H1 (cell line): ENCODE data around the gene DHH. TPM values are rescaled to one million over a fixed set of nuclear protein-coding genes. Genes with fewer than 3 reads are reported as not detected.

Experiments
- CTCF ChIA-PET: fragments of 300-600 bp; sonication (Branson Sonifier 250); formaldehyde crosslinking; loops from one replicate; lab custom pipeline; 2021; ENCODE audit not compliant: partially characterized antibody; lab: Charles Lee
- POLR2A ChIA-PET: fragments of 300-600 bp; sonication (Branson Sonifier 250); formaldehyde crosslinking; loops from one replicate; lab custom pipeline; 2021; ENCODE audit warnings: inconsistent platforms; ENCODE audit not compliant: partially characterized antibody; lab: Charles Lee
- DNase-seq, 2 experiments: peaks; one replicate each; pipeline versions ENCODE4 v3.0.0 to v3.0.0-alpha.2; 2010 to 2022; ENCODE audit warnings: low spot score in 2 of 2, low read depth in 1 of 2, mixed read lengths in 1 of 2
- FAIRE-seq: peaks from 2 replicates; lab custom pipeline; 2011; peaks lifted over from hg19 to GRCh38; lab: Jason Lieb, UNC
- H2AFZ ChIP-seq: 2 replicates; pipeline ENCODE4 v1.8.1; 2012; ENCODE audit warnings: low read length, inconsistent platforms
- H2AK5ac ChIP-seq: 2 replicates; pipeline ENCODE4 v1.6.1; 2013; ENCODE audit warnings: low read depth, low read length
- H2BK120ac ChIP-seq: replicated peaks from 2 replicates; pipeline ENCODE3; 2013; ENCODE audit warnings: low read depth, low read length, inconsistent platforms
- H2BK12ac ChIP-seq: 2 replicates; pipeline ENCODE4 v1.6.1; 2013; ENCODE audit warnings: low read depth, low read length
- H2BK15ac ChIP-seq: 2 replicates; pipeline ENCODE4 v1.6.1; 2013; ENCODE audit warnings: low read length
- H2BK20ac ChIP-seq: 2 replicates; pipeline ENCODE4 v1.6.1; 2013; ENCODE audit warnings: low read length
- H2BK5ac ChIP-seq: 2 replicates; pipeline ENCODE4 v1.6.1; 2013; ENCODE audit warnings: low read depth, low read length
- H3K14ac ChIP-seq: 2 replicates; pipeline ENCODE4 v1.6.1; 2013; ENCODE audit warnings: inconsistent platforms; ENCODE audit not compliant: insufficient read length
- H3K18ac ChIP-seq: 2 replicates; pipeline ENCODE4 v1.6.1; 2013; ENCODE audit warnings: low read length; ENCODE audit errors: extremely low read depth
- H3K23ac ChIP-seq: 2 replicates; pipeline ENCODE4 v1.6.1; 2013; ENCODE audit warnings: inconsistent platforms; ENCODE audit not compliant: insufficient read length
- H3K23me2 ChIP-seq: 2 replicates; pipeline ENCODE4 v1.6.1; 2013; ENCODE audit warnings: low read depth, low read length
- H3K27ac ChIP-seq: 2 replicates; pipeline ENCODE4 v1.6.1; 2011; ENCODE audit warnings: low read depth, low read length, inconsistent platforms
- H3K27me3 ChIP-seq, 4 experiments: replicated peaks in 1 of 4; 1 replicate in 1 of 4; 2 replicates in 3 of 4; pipeline versions ENCODE4 v1.6.1 to v1.8.1; 2011 to 2013; ENCODE audit warnings: low read length in 3 of 4, mild to moderate bottlenecking in 3 of 4, inconsistent platforms in 2 of 4, mixed read lengths in 2 of 4, moderate library complexity in 1 of 4; ENCODE audit not compliant: control insufficient read depth in 3 of 4, insufficient read depth in 3 of 4; ENCODE audit errors: extremely low read depth in 1 of 4
- H3K36me3 ChIP-seq, 4 experiments: 2 replicates each; pipeline versions ENCODE4 v1.6.1 to v1.8.1; 2011 to 2013; ENCODE audit warnings: mild to moderate bottlenecking in 4 of 4, low read length in 3 of 4, moderate library complexity in 2 of 4, control low read depth in 1 of 4, inconsistent platforms in 1 of 4; ENCODE audit not compliant: insufficient read depth in 4 of 4, control insufficient read depth in 2 of 4
- H3K4ac ChIP-seq: replicated peaks from 2 replicates; pipeline ENCODE3; 2013; ENCODE audit warnings: low read length, low read depth, mixed read lengths, inconsistent platforms; ENCODE audit not compliant: insufficient read length
- H3K4me1 ChIP-seq, 4 experiments: replicated peaks in 1 of 4; 1 replicate in 1 of 4; 2 replicates in 3 of 4; pipeline versions ENCODE4 v1.6.1 to v1.8.1; 2011 to 2013; ENCODE audit warnings: low read length in 3 of 4, inconsistent platforms in 2 of 4, mixed read lengths in 1 of 4; ENCODE audit not compliant: insufficient read depth in 4 of 4, control insufficient read depth in 3 of 4
- H3K4me2 ChIP-seq, 2 experiments: 2 replicates each; pipeline versions ENCODE4 v1.6.1 to v1.8.1; 2011 to 2013; ENCODE audit warnings: low read depth in 2 of 2, low read length in 2 of 2, control low read depth in 1 of 2, inconsistent platforms in 1 of 2, mild to moderate bottlenecking in 1 of 2; ENCODE audit not compliant: insufficient read depth in 1 of 2
- H3K4me3 ChIP-seq, 4 experiments: fragments of 200-600, 300-600 bp in 1 of 4; sonication (generic), shearing (Covaris generic), sonication (Bioruptor Twin) in 1 of 4; 2 replicates each; pipeline versions ENCODE4 v1.5.1 to v1.8.1; 2011 to 2016; ENCODE audit warnings: low read length in 4 of 4, low read depth in 3 of 4, control low read depth in 2 of 4, inconsistent platforms in 2 of 4, mild to moderate bottlenecking in 2 of 4, mixed read lengths in 1 of 4, moderate library complexity in 1 of 4; ENCODE audit not compliant: insufficient read depth in 2 of 4; ENCODE audit errors: extremely low read depth in 1 of 4
- H3K56ac ChIP-seq: replicated peaks from 2 replicates; pipeline ENCODE3; 2013; ENCODE audit warnings: low read depth, mild to moderate bottlenecking, mixed read lengths, low read length, inconsistent platforms; ENCODE audit not compliant: insufficient read length
- H3K79me1 ChIP-seq: 2 replicates; pipeline ENCODE4 v1.6.1; 2013; ENCODE audit warnings: low read depth, low read length, control low read depth
- H3K79me2 ChIP-seq, 2 experiments: 2 replicates each; pipeline versions ENCODE4 v1.6.1 to v1.8.1; 2012 to 2013; ENCODE audit warnings: low read length in 2 of 2, mild to moderate bottlenecking in 2 of 2, inconsistent platforms in 1 of 2; ENCODE audit not compliant: insufficient read depth in 2 of 2, control insufficient read depth in 1 of 2
- H3K9ac ChIP-seq, 4 experiments: replicated peaks in 1 of 4; 1 replicate in 1 of 4; 2 replicates in 3 of 4; pipeline versions ENCODE4 v1.6.1 to v1.8.1; 2011 to 2013; ENCODE audit warnings: low read depth in 3 of 4, low read length in 3 of 4, control low read depth in 2 of 4, mild to moderate bottlenecking in 2 of 4, moderate library complexity in 2 of 4, inconsistent platforms in 1 of 4; ENCODE audit errors: extremely low read depth in 1 of 4
- H3K9me3 ChIP-seq, 2 experiments: 2 replicates each; pipeline versions ENCODE4 v1.6.1 to v1.8.1; 2012 to 2013; ENCODE audit warnings: mild to moderate bottlenecking in 2 of 2, moderate library complexity in 2 of 2, control low read depth in 1 of 2, inconsistent platforms in 1 of 2, low read depth in 1 of 2, low read length in 1 of 2, mixed read lengths in 1 of 2; ENCODE audit not compliant: insufficient read depth in 2 of 2
- H4K20me1 ChIP-seq, 2 experiments: replicated peaks in 1 of 2; 2 replicates each; pipeline versions ENCODE3 to v1.8.1; 2011 to 2013; ENCODE audit warnings: inconsistent platforms in 2 of 2, low read length in 2 of 2, mild to moderate bottlenecking in 1 of 2; ENCODE audit not compliant: insufficient read depth in 2 of 2, control insufficient read depth in 1 of 2
- H4K5ac ChIP-seq: 2 replicates; pipeline ENCODE4 v1.6.1; 2013; ENCODE audit warnings: low read length, low read depth, mixed read lengths, inconsistent platforms; ENCODE audit not compliant: insufficient read length
- H4K8ac ChIP-seq: 2 replicates; pipeline ENCODE4 v1.8.0; 2013; ENCODE audit warnings: mild to moderate bottlenecking, moderate library complexity, low read length, inconsistent platforms; ENCODE audit not compliant: insufficient read depth; ENCODE audit errors: extremely low read depth
- H4K91ac ChIP-seq: replicated peaks from 2 replicates; pipeline ENCODE3; 2013; ENCODE audit warnings: low read length, mixed read lengths, inconsistent platforms; ENCODE audit not compliant: insufficient read length
- BCL11A ChIP-seq, 2 experiments: IDR thresholded peaks; one replicate each; pipeline ENCODE4 v1.6.1; 2011; ENCODE audit warnings: low read depth in 2 of 2, low read length in 2 of 2, mild to moderate bottlenecking in 2 of 2
- POLR2A ChIP-seq, 2 experiments: IDR thresholded peaks; 1 replicate in 1 of 2; 2 replicates in 1 of 2; pipeline ENCODE4 v1.6.1; 2011; ENCODE audit warnings: low read depth in 2 of 2, low read length in 2 of 2, mild to moderate bottlenecking in 2 of 2; ENCODE audit errors: control extremely low read depth in 1 of 2
- RAD21 ChIP-seq, 2 experiments: IDR thresholded peaks in 1 of 2; conservative IDR thresholded peaks in 1 of 2; 2 replicates each; pipeline ENCODE4 v1.6.1; 2011; ENCODE audit warnings: low read depth in 2 of 2, low read length in 2 of 2, improper control_type of control experiment in 1 of 2, inconsistent platforms in 1 of 2, mild to moderate bottlenecking in 1 of 2, moderate library complexity in 1 of 2
- RFX5 ChIP-seq: IDR thresholded peaks from 2 replicates; pipeline ENCODE4 v1.6.1; 2011; ENCODE audit warnings: low read depth, low read length, improper control_type of control experiment, borderline replicate concordance
- RNF2 ChIP-seq: fragments of 200-900, 300-1000 bp; sonication (generic); IDR thresholded peaks from 2 replicates; pipeline ENCODE4 v1.7.1; 2016; ENCODE audit warnings: borderline replicate concordance, low read depth, mild to moderate bottlenecking, antibody characterized with exemption, low read length; ENCODE audit not compliant: poor library complexity, severe bottlenecking; ENCODE audit errors: missing control alignments
- SIN3A ChIP-seq, 2 experiments: IDR thresholded peaks in 1 of 2; conservative IDR thresholded peaks in 1 of 2; 2 replicates each; pipeline ENCODE4 v1.6.1; 2011 to 2012; ENCODE audit warnings: low read length in 2 of 2, improper control_type of control experiment in 1 of 2, low read depth in 1 of 2, mild to moderate bottlenecking in 1 of 2
- SP4 ChIP-seq: IDR thresholded peaks from 2 replicates; pipeline ENCODE4 v1.6.1; 2012; ENCODE audit warnings: low read length, inconsistent platforms
- WGBS, 2 experiments: shearing (Covaris generic) in 1 of 2; methylation state at CpG; one replicate each; pipeline versions ENCODE4 v1.1.6 to v1.1.7; 2013 to 2015; ENCODE audit warnings: low lambda C conversion rate in 2 of 2, mixed read lengths in 2 of 2, inconsistent platforms in 1 of 2, low coverage in 1 of 2, missing lambda C conversion rate in 1 of 2; ENCODE audit not compliant: insufficient replicate concordance in 2 of 2, insufficient coverage in 1 of 2, insufficient read length in 1 of 2; ENCODE audit errors: extremely low coverage in 1 of 2, missing lambda C conversion rate in 1 of 2; 5-methylcytosine and 5-hydroxymethylcytosine counted together
- polyA plus RNA-seq, 7 experiments: library from polyadenylated mRNA; depleted of rRNA in 3 of 7; stranded (reverse) in 5 of 7; unstranded in 2 of 7; fragments of >200 nt in 5 of 7; fragments of 200-250 nt in 2 of 7; gene quantifications; 1 replicate in 5 of 7; 2 replicates in 1 of 7; 4 replicates in 1 of 7; pipeline versions ENCODE4 v1.2.1 to v1.2.3, GENCODE V29; 2011 to 2013; ENCODE audit warnings: missing spikeins in 2 of 7, mixed read lengths in 2 of 7
- total RNA-seq: library from RNA; stranded (reverse); fragmentation: NEBNext Ultra II Directional; extraction: Animal tissue kit (Norgen Biotek cat#: 25700); gene quantifications from 2 replicates; pipeline ENCODE4 v1.2.1, GENCODE V29; 2021

DHH gene
- total and polyA plus RNA-seq, 2 of the 8 experiments (the other 6 are each of a cell fraction or from before 2014, with no cell fraction given), result 0.03 to 0.11 TPM

GRCh38 chr12:49058366-49059044 lies 36.1 kb downstream of the DHH start:
- no peak overlapping the region for H2BK12ac ChIP-seq
- H2BK20ac ChIP-seq, result no peak overlapping the region
- no peak for DNase-seq
- H2BK120ac ChIP-seq, result no peak overlapping the region
- no peak overlapping the region for H2AK5ac ChIP-seq
- no peak overlapping the region for H4K5ac ChIP-seq
- no peak overlapping the region for H2BK15ac ChIP-seq
- H4K20me1 ChIP-seq, result peaks cover 37 to 50% of the 10 kb centered on the region in 2 experiments
- H3K79me1 ChIP-seq, result peaks cover 33% of the 10 kb centered on the region
- H3K36me3 ChIP-seq, result peaks cover 9 to 17% (median 15%) of the 10 kb centered on the region in 4 experiments
- no peak for TF ChIP-seq RNF2
- TF ChIP-seq RFX5, result no peak
- no peak for TF ChIP-seq SP4
- TF ChIP-seq RAD21 (IDR thresholded peaks at IDR 0.05 in 1 of 2, conservative IDR thresholded peaks at IDR 0.05 in 1 of 2; ENCODE audit: low read depth in 2 of 2, low read length in 2 of 2), result no peak
- TF ChIP-seq BCL11A (IDR thresholded peaks at IDR 0.05; ENCODE audit: low read depth in 2 of 2, low read length in 2 of 2), result no peak
- TF ChIP-seq SIN3A (conservative IDR thresholded peaks at IDR 0.05 in 1 of 2, IDR thresholded peaks at IDR 0.05 in 1 of 2; ENCODE audit: low read depth in 1 of 2, low read length in 2 of 2), result no peak
- TF ChIP-seq POLR2A (IDR thresholded peaks at IDR 0.05; ENCODE audit: control extremely low read depth in 1 of 2, low read depth in 2 of 2, low read length in 2 of 2), result no peak
- FAIRE-seq, result no peak
- H3K79me2 ChIP-seq, result peaks cover 51 to 66% of the 10 kb centered on the region in 2 experiments
- H2BK5ac ChIP-seq, result no peak overlapping the region
- H4K8ac ChIP-seq, result no peak overlapping the region
- H3K23me2 ChIP-seq, result peaks cover 15% of the 10 kb centered on the region
- H3K23ac ChIP-seq, result no peak overlapping the region
- H3K4me3 ChIP-seq, result peak overlapping the region; percentile 85 to 97 (median 96)
- CTCF ChIA-PET, result interaction anchor here (0.9 to 2.7 kb wide), 5 partner anchors 14 to 70 kb away, joined by 3 to 16 read pairs (median 10); partner anchors contain the start of gene DHH
- H2AFZ ChIP-seq, result no peak overlapping the region
- WGBS, 2 experiments, result 50% methylated on average over 5 of the region's 5 CpGs; no CpG with 5 or more reads in 1 of the 2 experiments
- no peaks in the 10 kb centered on the region for H3K27me3 ChIP-seq
- H3K4ac ChIP-seq, result no peak overlapping the region
- H3K4me1 ChIP-seq, result peaks cover 9 to 37% (median 13%) of the 10 kb centered on the region in 4 experiments
- no peak overlapping the region for H3K27ac ChIP-seq
- no peaks in the 10 kb centered on the region for H3K9me3 ChIP-seq
- no peak overlapping the region for H3K14ac ChIP-seq
- peak overlapping the region; percentile 81 to 98 for H3K4me2 ChIP-seq
- H3K9ac ChIP-seq, result peak overlapping the region; percentile 10 to 98 (median 60); a peak in 6 of 7 replicates
- H4K91ac ChIP-seq, result no peak overlapping the region
- H3K56ac ChIP-seq, result no peak overlapping the region
- no peak overlapping the region for H3K18ac ChIP-seq
- POLR2A ChIA-PET, result interaction anchor here (0.7 to 5.6 kb wide), 14 partner anchors 10 to 201 kb away, joined by 3 to 47 read pairs (median 5); partner anchors contain the start of genes DDN, PRKAG1, RHEBL1 and TUBA1B
